ENCODE results near the gene MORF4L1. TPM values are rescaled to one million over a fixed set of nuclear protein-coding genes. Genes with fewer than 3 reads are reported as not detected.

Gene MORF4L1
- total and polyA plus RNA-seq, 4 donors, result 124 to 433 (median 267) TPM

GRCh38 chr15:78840661-78841375, 31.9 kb upstream of the MORF4L1 start:
- ATAC-seq (ENCODE audit: insufficient read depth, low FRiP score) (no peak), DNase-seq (no peak)
- H3K4me1 ChIP-seq (ENCODE audit: control insufficient read depth in 5 of 5, insufficient read depth in 5 of 5, low read length in 5 of 5), result peaks cover 0 to 14% (median 0%) of the 10 kb centered on the region in 5 donors
- H3K9ac ChIP-seq (ENCODE audit: insufficient read depth in 1 of 2, low read length in 2 of 2), result no peak overlapping the region
- no peak overlapping the region for H3K27ac ChIP-seq (ENCODE audit: low read depth in 1 of 2, low read length in 1 of 2)
- H3K9me3 ChIP-seq (ENCODE audit: control insufficient read depth in 4 of 4, insufficient read depth in 3 of 4, low read length in 3 of 4), result peaks cover 0 to 2% (median 0%) of the 10 kb centered on the region in 4 donors
- H3K36me3 ChIP-seq (ENCODE audit: control insufficient read depth in 4 of 4, insufficient read depth in 4 of 4, low read length in 4 of 4), result no peaks in the 10 kb centered on the region
- WGBS, 2 donors, result 77 to 78% methylated on average over 7 of the region's 7 CpGs
- TF ChIP-seq CTCF (IDR thresholded peaks at IDR 0.05; ENCODE audit: control extremely low read depth, extremely low read depth), result no peak
- H3K27me3 ChIP-seq (ENCODE audit: control insufficient read depth in 3 of 3, insufficient read depth in 3 of 3, low read length in 2 of 3), result no peaks in the 10 kb centered on the region
- H3K4me3 ChIP-seq, result no peak overlapping the region

- Histone ChIP-seq H3K9ac (ENCODE audit: insufficient read depth in 1 of 2, low read length in 2 of 2) (no peak overlapping the region), H3K4me3 (no peak overlapping the region), H3K27ac (ENCODE audit: low read depth in 1 of 2, low read length in 1 of 2) (no peak overlapping the region), H3K9me3 (ENCODE audit: control insufficient read depth in 4 of 4, insufficient read depth in 3 of 4, low read length in 3 of 4) (peaks cover 0 to 2% (median 0%) of the 10 kb centered on the region in 4 donors), H3K36me3 (ENCODE audit: control insufficient read depth in 4 of 4, insufficient read depth in 4 of 4, low read length in 4 of 4) (no peaks in the 10 kb centered on the region), H3K27me3 (ENCODE audit: control insufficient read depth in 3 of 3, insufficient read depth in 3 of 3, low read length in 2 of 3) (no peaks in the 10 kb centered on the region), H3K4me1 (ENCODE audit: control insufficient read depth in 5 of 5, insufficient read depth in 5 of 5, low read length in 5 of 5) (peaks cover 0 to 14% (median 0%) of the 10 kb centered on the region in 5 donors)
- ATAC-seq (ENCODE audit: insufficient read depth, low FRiP score) (no peak), DNase-seq (no peak)
- WGBS, 2 donors, result 59% methylated on average over 3 of the region's 3 CpGs
- TF ChIP-seq CTCF (IDR thresholded peaks at IDR 0.05; ENCODE audit: control extremely low read depth, extremely low read depth), result no peak
Observed at GRCh38 chr15:78841376-78841706, 31.3 kb upstream of the MORF4L1 start.

GRCh38 chr15:78841891-78842290, 30.8 kb upstream of the MORF4L1 start:
- DNase-seq (no peak), ATAC-seq (ENCODE audit: insufficient read depth, low FRiP score) (no peak)
- 90 to 95% methylated on average over 6 of the region's 6 CpGs for WGBS, 2 donors
- H3K9ac ChIP-seq (ENCODE audit: insufficient read depth in 1 of 2, low read length in 2 of 2), result no peak overlapping the region
- H3K27ac ChIP-seq (ENCODE audit: low read depth in 1 of 2, low read length in 1 of 2), result no peak overlapping the region
- TF ChIP-seq CTCF (IDR thresholded peaks at IDR 0.05; ENCODE audit: control extremely low read depth, extremely low read depth), result no peak
- no peak overlapping the region for H3K4me3 ChIP-seq
- H3K9me3 ChIP-seq (ENCODE audit: control insufficient read depth in 4 of 4, insufficient read depth in 3 of 4, low read length in 3 of 4), result peaks cover 0 to 2% (median 0%) of the 10 kb centered on the region in 4 donors
- no peaks in the 10 kb centered on the region for H3K36me3 ChIP-seq (ENCODE audit: control insufficient read depth in 4 of 4, insufficient read depth in 4 of 4, low read length in 4 of 4)
- peaks cover 0 to 14% (median 0%) of the 10 kb centered on the region in 5 donors for H3K4me1 ChIP-seq (ENCODE audit: control insufficient read depth in 5 of 5, insufficient read depth in 5 of 5, low read length in 5 of 5)
- H3K27me3 ChIP-seq (ENCODE audit: control insufficient read depth in 3 of 3, insufficient read depth in 3 of 3, low read length in 2 of 3), result no peaks in the 10 kb centered on the region

Data from lung (tissue), 12 donors.